ENCODE measurements around the gene COL15A1. TPM values are rescaled to one million over a fixed set of nuclear protein-coding genes. Genes with fewer than 3 reads are reported as not detected.

The COL15A1 gene
- total and polyA plus RNA-seq, 2 donors (not counting 1 experiment from before 2014, with no cell fraction given) = not detected

DNA sequence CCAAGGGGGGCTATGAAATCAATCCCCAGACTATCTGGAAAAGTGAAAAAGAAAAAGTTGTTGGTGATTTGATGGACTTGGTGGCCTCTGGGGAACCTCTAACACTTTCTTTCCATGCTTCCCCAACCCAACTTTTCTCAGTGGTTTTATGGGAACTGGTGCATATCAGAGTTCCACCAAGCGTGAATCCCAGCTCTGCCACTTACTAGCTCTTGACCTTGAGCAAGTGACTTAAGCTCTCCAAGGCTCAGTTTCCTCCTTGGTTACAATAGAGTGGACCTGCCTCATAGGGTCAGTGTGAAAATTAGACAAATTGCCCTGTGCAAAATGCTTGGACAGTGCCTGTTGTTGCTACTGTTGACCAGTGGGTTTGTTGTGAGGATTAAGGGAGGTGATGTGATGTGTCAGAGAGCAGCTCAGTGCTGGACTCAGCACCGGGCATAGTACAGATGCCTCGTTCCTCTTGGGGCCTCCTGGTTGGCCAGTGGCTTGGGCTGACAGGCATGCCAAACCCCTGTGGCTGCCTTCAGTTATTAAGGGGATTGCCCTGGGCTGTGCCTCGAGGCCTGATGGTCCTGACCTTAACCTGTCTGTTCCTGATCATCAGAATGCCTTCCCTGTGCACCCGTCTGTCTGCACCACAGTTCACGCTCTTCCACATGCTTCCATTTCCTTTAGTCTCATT is 49.3 kb downstream of the COL15A1 start:
- H3K9me3 Mint-ChIP-seq (ENCODE audit: insufficient read depth) = no peaks in the 10 kb centered on the region
- H3K27me3 Mint-ChIP-seq = no peaks in the 10 kb centered on the region
- peak; percentile 30 for DNase-seq

DNA sequence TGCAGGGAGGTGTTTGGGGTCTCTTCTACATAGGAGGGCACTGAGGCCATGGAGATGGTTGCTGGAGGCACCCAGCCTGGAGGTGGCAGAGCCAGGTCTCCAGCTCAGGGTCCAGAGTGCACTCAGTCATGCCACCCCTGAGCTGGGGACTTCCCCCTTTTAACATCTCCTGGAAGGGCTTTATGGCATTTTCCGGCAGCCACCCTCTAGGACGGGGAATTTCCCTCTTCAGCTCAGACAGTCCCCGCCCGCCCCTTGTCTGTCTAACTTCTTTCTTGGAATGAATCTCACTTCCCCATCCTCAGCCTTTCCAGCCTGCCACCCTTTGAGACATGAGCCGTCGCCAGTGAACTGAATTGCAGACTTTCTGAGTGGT is 49.9 kb downstream of the COL15A1 start:
- Histone ChIP-seq H3K36me3 (replicated peaks in 1 of 2; ENCODE audit: control extremely low read depth in 1 of 2, control insufficient read depth in 1 of 2, extremely low read depth in 1 of 2, insufficient read depth in 2 of 2, low read length in 1 of 2) (no peaks in the 10 kb centered on the region), H3K4me1 (ENCODE audit: control insufficient read depth in 2 of 2, insufficient read depth in 2 of 2, low read length in 2 of 2) (peaks cover 14 to 17% of the 10 kb centered on the region in 2 donors), H4K20me1 (ENCODE audit: control insufficient read depth, insufficient read depth, low read length, poor library complexity, severe bottlenecking) (no peaks in the 10 kb centered on the region), H3K9ac (ENCODE audit: low read length) (no peak overlapping the region), H2AFZ (ENCODE audit: insufficient read depth, low read depth, low read length, poor library complexity, severe bottlenecking) (no peak overlapping the region), H3K79me2 (ENCODE audit: control insufficient read depth, insufficient read depth, low read length) (no peaks in the 10 kb centered on the region), H3K4me2 (replicated peaks; ENCODE audit: low read depth, low read length, poor library complexity, severe bottlenecking) (peak overlapping the region; percentile 29), H3K27ac (ENCODE audit: low read length in 2 of 2) (no peak overlapping the region), H3K4me3 (ENCODE audit: control extremely low read depth in 1 of 5, extremely low read depth in 1 of 5, insufficient read depth in 1 of 5, low read depth in 2 of 5, low read length in 4 of 5) (no peak overlapping the region), H3K27me3 (replicated peaks in 1 of 4; ENCODE audit: control extremely low read depth in 1 of 4, control insufficient read depth in 3 of 4, insufficient read depth in 4 of 4, low read length in 3 of 4) (peaks cover 0 to 3% (median 0%) of the 10 kb centered on the region in 4 experiments), H3K9me3 (ENCODE audit: control extremely low read depth in 1 of 3, control insufficient read depth in 2 of 3, insufficient read depth in 1 of 3, low read length in 2 of 3) (peaks cover 0 to 10% (median 0%) of the 10 kb centered on the region in 3 donors)
- ATAC-seq (ENCODE audit: low read depth) (peak; percentile 78), DNase-seq (peak; percentile 68)
- TF ChIP-seq, protein P1, sequence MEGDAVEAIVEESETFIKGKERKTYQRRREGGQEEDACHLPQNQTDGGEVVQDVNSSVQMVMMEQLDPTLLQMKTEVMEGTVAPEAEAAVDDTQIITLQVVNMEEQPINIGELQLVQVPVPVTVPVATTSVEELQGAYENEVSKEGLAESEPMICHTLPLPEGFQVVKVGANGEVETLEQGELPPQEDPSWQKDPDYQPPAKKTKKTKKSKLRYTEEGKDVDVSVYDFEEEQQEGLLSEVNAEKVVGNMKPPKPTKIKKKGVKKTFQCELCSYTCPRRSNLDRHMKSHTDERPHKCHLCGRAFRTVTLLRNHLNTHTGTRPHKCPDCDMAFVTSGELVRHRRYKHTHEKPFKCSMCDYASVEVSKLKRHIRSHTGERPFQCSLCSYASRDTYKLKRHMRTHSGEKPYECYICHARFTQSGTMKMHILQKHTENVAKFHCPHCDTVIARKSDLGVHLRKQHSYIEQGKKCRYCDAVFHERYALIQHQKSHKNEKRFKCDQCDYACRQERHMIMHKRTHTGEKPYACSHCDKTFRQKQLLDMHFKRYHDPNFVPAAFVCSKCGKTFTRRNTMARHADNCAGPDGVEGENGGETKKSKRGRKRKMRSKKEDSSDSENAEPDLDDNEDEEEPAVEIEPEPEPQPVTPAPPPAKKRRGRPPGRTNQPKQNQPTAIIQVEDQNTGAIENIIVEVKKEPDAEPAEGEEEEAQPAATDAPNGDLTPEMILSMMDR (IDR thresholded peaks at IDR 0.05) = no peak
- no peak for TF ChIP-seq EZH2 (IDR thresholded peaks at IDR 0.05; ENCODE audit: borderline replicate concordance, insufficient read depth, low read depth, low read length, poor library complexity, severe bottlenecking)
- Mint-ChIP-seq H3K4me3 (peak overlapping the region; percentile 63), H3K9me3 (ENCODE audit: insufficient read depth) (no peaks in the 10 kb centered on the region), H3K27ac (no peak overlapping the region), H3K27me3 (no peaks in the 10 kb centered on the region), H3K4me1 (peaks cover 19% of the 10 kb centered on the region)
- 41% methylated on average over 4 of the region's 6 CpGs for WGBS (ENCODE audit: insufficient coverage)
- intact Hi-C loops (cut with micrococcal nuclease) = no loop called here
- CTCF ChIA-PET = interaction anchor here (1.2 to 11.5 kb wide), 3 partner anchors 8 to 147 kb away, joined by 3 to 439 read pairs (median 4); no protein-coding TSS in a partner anchor
- POLR2A ChIA-PET = no interaction called here

More for the DNA sequence above, 49.3 kb downstream of the COL15A1 start:
- peak overlapping the region; percentile 63 for H3K4me3 Mint-ChIP-seq
- Histone ChIP-seq H3K4me3 (ENCODE audit: control extremely low read depth in 1 of 5, extremely low read depth in 1 of 5, insufficient read depth in 1 of 5, low read depth in 2 of 5, low read length in 4 of 5) (no peak overlapping the region), H2AFZ (ENCODE audit: insufficient read depth, low read depth, low read length, poor library complexity, severe bottlenecking) (no peak overlapping the region), H4K20me1 (ENCODE audit: control insufficient read depth, insufficient read depth, low read length, poor library complexity, severe bottlenecking) (no peaks in the 10 kb centered on the region), H3K4me2 (replicated peaks; ENCODE audit: low read depth, low read length, poor library complexity, severe bottlenecking) (peak overlapping the region; percentile 29), H3K9ac (ENCODE audit: low read length) (no peak overlapping the region), H3K27me3 (replicated peaks in 1 of 4; ENCODE audit: control extremely low read depth in 1 of 4, control insufficient read depth in 3 of 4, insufficient read depth in 4 of 4, low read length in 3 of 4) (no peaks in the 10 kb centered on the region), H3K27ac (ENCODE audit: low read length in 2 of 2) (no peak overlapping the region), H3K4me1 (ENCODE audit: control insufficient read depth in 2 of 2, insufficient read depth in 2 of 2, low read length in 2 of 2) (peaks cover 14 to 17% of the 10 kb centered on the region in 2 donors), H3K79me2 (ENCODE audit: control insufficient read depth, insufficient read depth, low read length) (no peaks in the 10 kb centered on the region), H3K36me3 (replicated peaks in 1 of 2; ENCODE audit: control extremely low read depth in 1 of 2, control insufficient read depth in 1 of 2, extremely low read depth in 1 of 2, insufficient read depth in 2 of 2, low read length in 1 of 2) (no peaks in the 10 kb centered on the region), H3K9me3 (ENCODE audit: control extremely low read depth in 1 of 3, control insufficient read depth in 2 of 3, insufficient read depth in 1 of 3, low read length in 2 of 3) (peaks cover 0 to 10% (median 0%) of the 10 kb centered on the region in 3 donors)
- WGBS (ENCODE audit: insufficient coverage) = 40% methylated on average over 4 of the region's 6 CpGs
- CTCF ChIA-PET = interaction anchor here (1.2 to 11.5 kb wide), 3 partner anchors 8 to 147 kb away, joined by 3 to 439 read pairs (median 4); no protein-coding TSS in a partner anchor
- ATAC-seq (ENCODE audit: low read depth) = peak; percentile 20
- TF ChIP-seq EZH2 (IDR thresholded peaks at IDR 0.05; ENCODE audit: borderline replicate concordance, insufficient read depth, low read depth, low read length, poor library complexity, severe bottlenecking) = no peak
- TF ChIP-seq, protein P1 (IDR thresholded peaks at IDR 0.05) = no peak
- peaks cover 19% of the 10 kb centered on the region for H3K4me1 Mint-ChIP-seq
- H3K27ac Mint-ChIP-seq = no peak overlapping the region
- intact Hi-C loops (cut with micrococcal nuclease) = no loop called here
- POLR2A ChIA-PET = no interaction called here
